ENCODE data around the gene KRTAP1-5. TPM values are rescaled to one million over a fixed set of nuclear protein-coding genes. Genes with fewer than 3 reads are reported as not detected.
"Not testable (repeated sequence)": the region's sequence is repeated elsewhere in the genome, so short reads cannot be mapped to it uniquely, and the experiment has no call there.

Gene KRTAP1-5, protein sequence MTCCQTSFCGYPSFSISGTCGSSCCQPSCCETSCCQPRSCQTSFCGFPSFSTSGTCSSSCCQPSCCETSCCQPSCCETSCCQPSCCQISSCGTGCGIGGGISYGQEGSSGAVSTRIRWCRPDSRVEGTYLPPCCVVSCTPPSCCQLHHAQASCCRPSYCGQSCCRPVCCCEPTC
- not detected in 2 replicates for total RNA-seq (2014; rRNA removed; shearing (Covaris generic))

- in situ Hi-C loops (cut with HindIII; ENCODE audit: low sequenced_read_pairs), result no loop called here
- DNase-seq (ENCODE audit: low spot score), result no peak
These were observed at the start of gene KRTAP1-5 for GRCh38 chr17:41026715-41027471. TSS of gene KRTAP1-5 (minus strand) at chr17:41027208. CDS start at chr17:41027155, 53 bp downstream.

- in situ Hi-C loops (cut with HindIII; ENCODE audit: low sequenced_read_pairs), result no loop called here
These were observed 49.8 kb upstream of the KRTAP1-5 start for GRCh38 chr17:41076788-41077187.

DNA sequence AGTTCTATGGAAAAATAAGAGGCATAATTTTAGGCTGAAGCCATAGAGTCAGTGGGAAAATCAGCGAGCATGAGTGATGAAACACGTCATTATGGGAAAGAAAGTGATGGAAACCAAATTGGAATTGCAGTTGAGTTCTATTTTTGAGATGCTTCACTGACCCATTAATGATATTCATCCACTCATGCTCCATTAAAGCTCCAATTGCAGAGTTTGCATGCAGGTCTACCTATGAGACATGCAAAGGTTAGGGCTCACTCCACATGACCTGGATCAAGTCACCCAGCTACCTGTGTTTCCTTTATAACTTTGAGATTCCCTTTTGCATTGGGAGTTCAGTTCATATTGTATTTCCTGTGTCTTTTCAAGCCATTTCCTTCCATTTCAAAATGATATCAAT lies 46.7 kb upstream of the KRTAP1-5 start:
- no peak for DNase-seq (ENCODE audit: low spot score)
- in situ Hi-C loops (cut with HindIII; ENCODE audit: low sequenced_read_pairs), result no loop called here

More at GRCh38 chr17:41076788-41077187, 49.8 kb upstream of the KRTAP1-5 start:
- no peak for DNase-seq (ENCODE audit: low spot score)

DNA sequence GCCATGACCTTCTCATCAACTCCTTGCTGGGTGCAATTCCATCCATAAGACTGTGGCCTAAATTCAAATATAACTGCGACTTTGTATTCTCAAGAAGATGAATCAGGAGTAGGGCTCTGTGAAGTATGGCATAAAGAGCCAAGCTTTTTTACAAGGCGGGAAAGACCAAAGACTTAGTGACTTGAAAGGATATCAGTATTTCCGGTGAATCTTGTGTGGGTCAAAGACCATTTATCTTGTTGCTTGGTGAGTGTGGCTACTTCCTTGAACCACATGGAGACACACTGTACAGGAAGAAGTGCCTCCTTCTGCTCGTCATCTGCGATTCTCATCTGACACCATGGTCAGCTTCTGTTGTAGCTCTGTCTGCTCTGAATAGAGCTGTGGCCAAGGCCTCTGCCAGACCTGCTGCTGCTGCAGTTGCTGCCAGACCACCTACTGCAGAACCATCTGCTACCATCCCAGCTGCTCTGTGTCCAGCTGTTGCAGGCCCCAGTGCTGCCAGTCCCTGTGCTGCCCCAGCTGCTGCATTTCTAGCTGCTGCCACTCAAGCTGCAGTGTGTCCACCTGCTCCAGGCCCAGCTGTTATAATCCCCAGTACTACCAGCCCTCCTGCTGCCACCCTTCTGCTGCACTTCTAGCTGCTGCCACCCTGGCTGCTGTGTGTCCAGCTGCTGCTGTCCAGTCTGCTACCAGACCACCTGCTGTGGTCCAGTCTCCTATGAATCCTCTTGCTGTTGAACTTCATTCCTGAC lies 44.8 kb upstream of the KRTAP1-5 start:
- in situ Hi-C loops (cut with HindIII; ENCODE audit: low sequenced_read_pairs), result no loop called here
- no peak for DNase-seq (ENCODE audit: low spot score)

DNA sequence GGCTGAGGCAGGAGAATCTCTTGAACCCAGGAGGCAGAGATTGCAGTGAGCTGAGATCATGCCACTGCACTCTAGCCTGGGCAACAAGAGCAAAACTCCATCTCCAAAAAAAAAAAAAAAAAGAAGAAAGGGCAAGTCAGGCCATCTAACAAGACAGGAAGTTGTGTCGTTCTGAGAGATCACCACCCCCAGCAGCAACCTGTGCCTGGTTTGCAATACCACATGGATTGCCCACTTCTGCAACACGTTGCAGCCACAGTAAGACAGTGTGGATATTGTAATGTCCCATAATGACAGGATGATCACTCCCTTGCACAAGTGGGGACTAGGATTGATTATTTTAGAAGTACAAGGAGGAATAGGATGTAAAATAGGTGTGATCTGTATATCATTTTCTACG lies 42.0 kb upstream of the KRTAP1-5 start:
- in situ Hi-C loops (cut with HindIII; ENCODE audit: low sequenced_read_pairs), result no loop called here
- DNase-seq (ENCODE audit: low spot score), result no peak

DNA sequence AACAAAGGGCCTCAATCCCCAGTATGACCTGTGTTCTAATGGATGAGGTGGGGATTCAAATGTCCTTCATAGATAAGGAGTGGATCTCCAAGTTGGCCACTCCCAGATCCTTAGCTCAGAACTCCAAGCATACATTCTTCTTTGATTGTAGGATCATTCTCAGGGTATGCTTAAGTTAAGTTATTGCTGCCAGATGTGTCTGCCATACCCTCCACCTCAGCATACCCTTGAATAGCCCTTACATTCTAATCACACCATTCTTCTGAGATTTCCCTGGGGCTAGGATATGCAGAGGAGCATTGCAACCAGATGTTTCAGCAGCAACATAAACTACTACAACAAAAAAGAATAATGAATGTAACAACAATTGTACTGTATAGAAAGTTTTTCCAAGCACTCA lies 40.3 kb upstream of the KRTAP1-5 start:
- in situ Hi-C loops (cut with HindIII; ENCODE audit: low sequenced_read_pairs), result no loop called here
- no peak for DNase-seq (ENCODE audit: low spot score)

- in situ Hi-C loops (cut with HindIII; ENCODE audit: low sequenced_read_pairs), result no loop called here
- no peak for DNase-seq (ENCODE audit: low spot score)
These were observed 39.0 kb upstream of the KRTAP1-5 start, which contains the start of gene KRTAP2-4 for GRCh38 chr17:41065829-41066624. TSS of gene KRTAP2-4 (minus strand) at chr17:41065879. CDS start at chr17:41065845, 34 bp downstream.

GRCh38 chr17:41065016-41065689 lies 38.1 kb upstream of the KRTAP1-5 start:
- in situ Hi-C loops (cut with HindIII; ENCODE audit: low sequenced_read_pairs); DNase-seq (ENCODE audit: low spot score): not testable (repeated sequence)

- in situ Hi-C loops (cut with HindIII; ENCODE audit: low sequenced_read_pairs), result no loop called here
- DNase-seq (ENCODE audit: low spot score), result no peak
These were observed 37.3 kb upstream of the KRTAP1-5 start for GRCh38 chr17:41064301-41064700.

- no peak for DNase-seq (ENCODE audit: low spot score)
- in situ Hi-C loops (cut with HindIII; ENCODE audit: low sequenced_read_pairs), result no loop called here
These were observed 36.4 kb upstream of the KRTAP1-5 start for GRCh38 chr17:41063449-41063848.

DNA sequence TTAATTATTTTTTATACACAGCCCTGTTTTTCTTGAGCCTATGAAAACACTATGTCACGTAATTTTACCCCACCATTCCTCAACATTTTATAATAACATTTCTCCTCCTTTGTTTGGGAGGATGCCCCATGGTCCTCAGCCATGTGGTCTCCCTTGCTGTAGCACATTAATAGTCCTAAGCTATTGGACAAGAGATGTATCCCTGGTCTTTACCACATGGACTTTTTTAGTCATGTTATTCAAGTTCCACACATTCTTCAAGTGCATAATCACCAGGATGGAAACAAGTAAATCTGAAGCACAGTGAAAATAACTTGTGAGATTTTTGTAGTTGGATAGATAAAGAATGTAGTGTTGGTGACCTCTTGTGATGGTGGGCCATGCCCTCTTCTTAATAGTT lies 35.0 kb upstream of the KRTAP1-5 start:
- no peak for DNase-seq (ENCODE audit: low spot score)
- in situ Hi-C loops (cut with HindIII; ENCODE audit: low sequenced_read_pairs), result no loop called here

DNA sequence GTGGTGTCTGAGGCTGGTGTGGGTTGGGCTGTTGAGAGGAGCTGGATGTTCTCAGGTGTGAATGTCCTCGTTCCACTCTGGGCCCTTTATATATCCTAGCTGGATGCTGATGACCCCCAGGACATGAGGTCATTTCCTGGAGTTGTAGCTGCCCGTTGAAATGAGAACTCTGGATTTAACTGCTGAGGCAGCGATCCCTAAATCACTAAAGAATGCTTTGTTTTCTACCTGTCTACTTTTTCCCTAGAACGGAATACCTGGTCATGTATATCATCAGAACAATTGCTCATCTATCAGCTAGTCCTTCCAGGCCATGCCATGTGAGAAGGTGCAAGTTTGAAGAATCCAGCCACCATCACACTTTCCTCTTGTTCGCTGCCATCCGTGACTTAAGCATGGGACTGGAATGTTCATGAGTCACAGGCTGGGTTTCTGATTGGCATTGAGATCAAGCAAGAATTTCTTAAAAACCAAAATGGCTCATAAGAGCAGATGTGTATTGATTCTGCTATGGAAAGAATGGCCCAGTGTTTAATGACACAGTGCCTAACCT lies 33.1 kb upstream of the KRTAP1-5 start, which contains the start of gene KRTAP2-3:
Gene KRTAP2-3, minus strand, starts transcription at position 63 of the 553 bp plus-strand sequence. CDS start 64 bp downstream, outside the sequence.
- DNase-seq (ENCODE audit: low spot score), result no peak
- in situ Hi-C loops (cut with HindIII; ENCODE audit: low sequenced_read_pairs), result no loop called here

GRCh38 chr17:41059276-41060051 lies 32.5 kb upstream of the KRTAP1-5 start:
- in situ Hi-C loops (cut with HindIII; ENCODE audit: low sequenced_read_pairs); DNase-seq (ENCODE audit: low spot score): not testable (repeated sequence)

GRCh38 chr17:41058741-41059140 lies 31.7 kb upstream of the KRTAP1-5 start:
- DNase-seq (ENCODE audit: low spot score), result no peak
- in situ Hi-C loops (cut with HindIII; ENCODE audit: low sequenced_read_pairs), result no loop called here

GRCh38 chr17:41057547-41057946 lies 30.5 kb upstream of the KRTAP1-5 start:
- no peak for DNase-seq (ENCODE audit: low spot score)
- in situ Hi-C loops (cut with HindIII; ENCODE audit: low sequenced_read_pairs), result no loop called here

- DNase-seq (ENCODE audit: low spot score); in situ Hi-C loops (cut with HindIII; ENCODE audit: low sequenced_read_pairs): not testable (repeated sequence)
These were observed 28.1 kb upstream of the KRTAP1-5 start, which contains the start of gene KRTAP2-2 for GRCh38 chr17:41055130-41055529. TSS of gene KRTAP2-2 (minus strand) at chr17:41055230. CDS start at chr17:41055211, 19 bp downstream.

DNA sequence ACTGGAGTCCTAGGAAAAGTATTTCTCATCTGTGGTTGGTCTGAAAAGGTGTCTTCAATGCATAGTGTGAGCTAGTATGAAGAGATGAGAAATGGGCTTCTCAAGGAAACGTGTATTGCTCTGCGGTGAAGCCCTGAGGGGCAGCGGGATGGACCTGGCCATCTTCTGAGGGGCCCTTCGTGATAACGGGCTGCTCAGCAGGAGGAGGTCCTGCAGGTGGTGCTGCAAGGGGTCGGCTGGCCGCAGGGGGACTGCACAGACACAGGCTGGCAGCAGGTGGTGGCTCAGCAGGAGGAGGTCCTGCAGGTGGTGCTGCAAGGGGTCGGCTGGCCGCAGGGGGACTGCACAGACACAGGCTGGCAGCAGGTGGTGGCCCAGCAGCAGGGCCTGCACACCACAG lies 27.5 kb upstream of the KRTAP1-5 start:
- in situ Hi-C loops (cut with HindIII; ENCODE audit: low sequenced_read_pairs); DNase-seq (ENCODE audit: low spot score): not testable (repeated sequence)

Data from G401 (cell line).